Stimulated activated CD4-positive, alpha-beta T cell treated with anti-CD3 and anti-CD28 coated beads, TNF-alpha, amount 100 ng/mL, for 4 hours (primary cell): Measurements from ENCODE around the gene MTHFD1L.
"Not testable (repeated sequence)": the region's sequence is repeated elsewhere in the genome, so short reads cannot be mapped to it uniquely, and the experiment has no call there.

Experiments
- DNase-seq, 3 experiments: peaks; one replicate each; pipeline ENCODE4 v3.0.0-alpha.2; 2020; ENCODE audit warnings: low read depth in 3 of 3

MTHFD1L gene

GRCh38 chr6:151095538-151096254 lies 230.2 kb downstream of the MTHFD1L start:
- DNase-seq, result no peak

DNA sequence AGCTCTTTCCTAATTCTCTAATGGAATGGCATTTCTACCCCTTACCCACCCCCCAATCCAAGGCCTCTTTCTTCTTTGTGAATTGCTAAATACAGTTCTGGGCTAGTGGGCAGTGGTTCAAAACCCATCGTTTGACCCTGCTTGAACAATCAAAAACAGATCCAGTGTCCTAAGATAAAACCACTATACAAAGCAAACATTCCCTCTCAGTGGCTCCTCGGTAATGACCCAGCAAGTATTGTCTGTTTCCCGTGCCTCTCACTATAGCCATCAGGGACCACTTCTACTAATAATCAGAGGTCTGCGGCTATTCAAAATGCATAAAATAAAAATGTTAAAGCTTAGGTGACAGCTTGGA lies 230.7 kb downstream of the MTHFD1L start:
- no peak for DNase-seq

- no peak for DNase-seq
These were observed 231.4 kb downstream of the MTHFD1L start for GRCh38 chr6:151096691-151097606.

DNA sequence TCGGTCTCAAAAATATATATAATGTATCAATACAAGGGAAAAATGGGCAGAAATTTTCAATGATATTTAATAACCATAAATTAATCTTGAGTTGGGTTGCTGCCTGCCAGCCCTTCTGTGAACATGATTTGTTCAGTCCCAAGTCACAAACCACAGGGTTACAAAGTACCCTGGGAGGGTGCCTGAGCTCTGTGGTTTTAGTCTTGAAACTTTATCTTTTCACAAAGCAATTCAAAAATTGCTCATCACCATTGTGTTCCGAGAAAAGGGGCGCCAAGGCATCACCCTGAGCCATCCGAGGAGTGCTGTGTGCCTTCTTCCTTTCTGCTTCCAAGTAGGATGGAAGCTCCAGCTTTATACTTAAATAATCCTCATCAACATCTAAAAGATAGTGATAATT lies 232.7 kb downstream of the MTHFD1L start:
- no peak for DNase-seq

GRCh38 chr6:151100326-151100725 lies 234.8 kb downstream of the MTHFD1L start:
- no peak for DNase-seq

DNA sequence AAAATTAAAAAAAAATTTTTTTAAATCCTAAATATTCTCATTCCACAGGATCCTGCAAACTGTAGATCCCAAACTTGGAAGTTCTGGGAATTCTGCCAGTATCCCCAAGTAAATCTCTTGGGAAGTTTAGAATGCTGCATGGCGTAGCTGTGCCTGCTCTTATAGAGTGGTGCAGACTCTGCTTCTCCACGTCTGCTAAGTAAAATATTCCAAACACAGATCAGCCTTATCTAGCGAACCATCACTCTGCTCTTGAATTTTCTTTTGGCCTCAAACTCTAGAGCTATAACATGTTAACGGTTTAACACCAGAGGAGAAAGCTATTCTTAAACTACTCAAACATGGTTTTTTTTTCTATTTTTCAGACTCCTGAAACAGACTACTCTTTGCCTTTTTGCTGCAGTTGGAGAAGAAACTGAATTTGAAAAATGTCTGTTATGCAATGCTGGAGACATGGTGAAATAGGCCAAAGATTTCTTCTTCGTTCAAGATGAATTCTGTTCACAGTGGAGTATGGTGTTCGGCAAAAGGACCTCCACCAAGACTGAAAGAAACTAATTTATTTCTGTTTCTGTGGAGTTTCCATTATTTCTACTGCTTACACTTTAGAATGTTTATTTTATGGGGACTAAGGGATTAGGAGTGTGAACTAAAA lies 235.8 kb downstream of the MTHFD1L start:
- no peak for DNase-seq

- no peak for DNase-seq
These were observed 236.6 kb downstream of the MTHFD1L start for GRCh38 chr6:151101816-151102694.

DNA sequence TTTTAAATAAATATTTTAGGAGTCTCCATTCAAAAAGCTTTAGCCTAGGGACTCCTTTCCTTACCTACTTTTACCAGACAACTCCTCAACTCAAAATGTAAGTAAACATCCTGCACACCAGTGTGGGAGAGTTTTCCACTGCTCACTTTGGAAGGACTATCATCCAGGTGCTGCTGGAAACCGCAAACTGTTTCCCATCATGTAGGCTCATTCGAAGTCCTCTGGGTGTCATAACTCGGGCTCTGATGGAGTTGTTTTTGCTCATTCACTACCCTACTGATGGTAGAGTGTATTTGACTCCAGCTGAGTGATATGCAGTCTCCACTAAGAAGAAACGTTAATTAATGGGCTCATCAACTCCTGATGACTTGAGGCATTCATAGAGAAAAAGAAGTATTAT lies 237.8 kb downstream of the MTHFD1L start:
- no peak for DNase-seq

- DNase-seq, result no peak
These were observed 242.5 kb downstream of the MTHFD1L start for GRCh38 chr6:151107897-151108427.

DNA sequence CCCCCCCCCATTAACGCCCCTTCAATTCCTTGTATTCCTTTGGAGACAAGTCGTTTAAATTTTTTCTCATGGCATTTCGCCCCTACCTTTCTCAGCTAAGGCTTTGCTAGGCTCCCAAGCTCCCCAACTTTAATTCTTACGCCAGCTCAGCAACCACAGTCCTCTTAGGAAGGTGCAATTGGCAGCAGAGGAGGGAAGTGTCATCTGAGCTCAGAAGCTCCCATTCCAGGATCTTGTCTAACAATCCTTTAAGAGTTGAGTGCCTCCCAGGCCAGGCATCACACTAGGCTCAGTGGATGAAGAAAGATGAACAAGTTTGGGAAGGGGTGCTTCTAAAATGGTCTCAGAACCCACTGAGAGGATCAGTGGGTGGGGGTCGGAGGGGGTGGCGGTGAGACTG lies 243.0 kb downstream of the MTHFD1L start:
- DNase-seq, result no peak

DNA sequence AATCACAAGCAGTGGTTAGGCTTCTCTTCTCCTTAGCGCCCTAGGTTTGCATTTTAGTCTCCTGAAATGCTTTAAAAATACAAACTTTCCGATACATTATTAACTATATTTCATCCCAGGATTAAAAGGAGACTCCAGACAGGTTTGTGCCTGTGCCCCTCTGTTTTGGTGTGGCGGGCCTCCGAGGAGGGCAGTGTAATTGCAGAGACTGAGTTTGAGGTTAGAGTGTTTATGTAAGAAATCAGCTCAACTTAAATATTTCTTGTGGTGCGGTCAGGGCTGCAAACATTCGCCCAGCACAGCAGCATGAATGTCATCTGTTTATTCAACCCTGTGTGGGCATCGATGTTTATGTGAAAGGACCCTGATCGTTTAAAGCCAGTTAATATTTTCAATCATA lies 243.9 kb downstream of the MTHFD1L start:
- DNase-seq, result no peak

DNA sequence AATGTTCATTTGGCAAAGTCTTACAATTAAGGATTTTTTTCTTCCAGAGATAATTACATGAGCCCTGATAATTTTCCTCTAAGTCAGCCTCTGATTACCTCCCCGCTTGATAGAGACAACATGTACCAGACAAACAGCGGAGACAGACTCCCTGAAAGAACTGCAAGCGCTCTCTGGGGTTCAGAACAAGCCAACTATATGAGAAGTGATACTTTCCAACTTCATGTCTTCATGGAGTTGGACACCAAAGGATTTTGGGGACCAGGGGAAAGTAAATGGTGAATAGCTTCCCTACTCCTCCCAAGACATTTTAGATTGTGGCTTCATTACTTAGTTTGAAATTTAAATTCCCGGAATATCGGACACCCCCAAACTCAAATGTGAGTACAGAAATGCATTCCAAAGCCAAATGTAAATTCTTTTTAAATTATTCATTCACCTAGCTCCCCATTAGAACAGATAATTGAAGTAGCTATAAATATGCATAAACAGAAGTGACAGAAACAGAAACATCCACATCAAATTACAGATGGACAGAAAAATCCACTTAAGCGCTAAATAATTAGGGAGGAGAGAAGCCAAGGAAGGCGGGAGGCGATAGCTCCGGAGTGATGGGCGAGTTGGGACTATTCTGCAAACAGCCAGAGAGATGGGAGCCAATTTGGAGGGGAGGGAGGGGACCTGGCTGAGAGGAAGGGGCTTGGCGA lies 244.5 kb downstream of the MTHFD1L start:
- DNase-seq, result no peak

GRCh38 chr6:151110576-151110905 lies 245.0 kb downstream of the MTHFD1L start:
- no peak for DNase-seq

DNA sequence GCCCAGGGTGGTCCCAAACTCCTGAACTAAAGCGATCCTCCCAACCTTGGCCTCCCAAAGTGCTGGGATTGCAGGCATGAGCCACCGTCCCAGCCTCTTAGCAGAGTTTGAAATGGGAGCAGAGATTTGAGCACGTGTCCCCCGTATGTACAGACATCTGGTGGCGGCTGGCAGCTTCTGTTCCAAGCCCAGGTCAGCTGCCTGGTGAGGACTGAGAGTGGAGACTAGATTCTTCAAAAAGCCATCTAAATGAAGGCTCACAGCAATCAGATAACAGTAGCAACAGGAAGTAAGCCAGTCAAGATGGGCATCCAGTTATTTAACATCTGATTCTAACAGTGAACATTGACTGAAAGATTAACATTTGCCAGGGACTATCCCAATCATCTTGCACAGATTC lies 246.2 kb downstream of the MTHFD1L start:
- no peak for DNase-seq

GRCh38 chr6:151112130-151112529 lies 246.6 kb downstream of the MTHFD1L start:
- DNase-seq, result no peak

- DNase-seq, result not testable (repeated sequence)
These were observed 247.4 kb downstream of the MTHFD1L start for GRCh38 chr6:151112884-151113283.

GRCh38 chr6:151113641-151114040 lies 248.1 kb downstream of the MTHFD1L start:
- DNase-seq, result no peak

DNA sequence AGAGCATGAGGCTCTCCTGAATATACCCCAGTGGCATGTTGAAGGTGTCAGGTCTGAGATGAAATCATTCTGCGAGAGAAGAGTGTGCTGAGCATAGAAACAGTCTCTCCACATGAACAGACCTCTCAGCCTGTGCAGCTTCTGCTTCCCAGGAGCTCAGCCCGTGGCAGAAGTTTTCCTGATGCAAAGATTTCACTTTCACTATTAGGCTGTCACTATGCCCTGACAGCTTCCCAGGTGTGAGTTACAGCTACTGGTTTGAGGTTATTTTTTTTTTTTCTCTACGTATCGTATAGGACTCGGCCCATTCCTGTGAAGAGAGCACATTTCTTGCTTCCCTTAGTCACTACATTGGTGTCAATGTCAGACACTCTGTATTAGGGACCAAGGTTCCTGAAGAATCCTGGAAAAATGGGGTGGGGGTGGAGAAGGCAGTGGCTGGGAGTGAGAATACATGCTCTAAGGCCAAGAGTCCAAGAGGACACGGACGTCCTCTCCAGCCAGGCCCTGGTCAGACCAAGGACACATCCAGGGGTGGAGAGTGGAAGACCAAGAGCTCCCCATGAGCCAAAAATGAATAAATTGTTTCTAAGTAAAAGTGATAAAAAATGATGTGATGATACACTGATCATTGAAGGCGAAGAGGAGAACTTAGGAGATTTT lies 253.1 kb downstream of the MTHFD1L start:
- no peak for DNase-seq

DNA sequence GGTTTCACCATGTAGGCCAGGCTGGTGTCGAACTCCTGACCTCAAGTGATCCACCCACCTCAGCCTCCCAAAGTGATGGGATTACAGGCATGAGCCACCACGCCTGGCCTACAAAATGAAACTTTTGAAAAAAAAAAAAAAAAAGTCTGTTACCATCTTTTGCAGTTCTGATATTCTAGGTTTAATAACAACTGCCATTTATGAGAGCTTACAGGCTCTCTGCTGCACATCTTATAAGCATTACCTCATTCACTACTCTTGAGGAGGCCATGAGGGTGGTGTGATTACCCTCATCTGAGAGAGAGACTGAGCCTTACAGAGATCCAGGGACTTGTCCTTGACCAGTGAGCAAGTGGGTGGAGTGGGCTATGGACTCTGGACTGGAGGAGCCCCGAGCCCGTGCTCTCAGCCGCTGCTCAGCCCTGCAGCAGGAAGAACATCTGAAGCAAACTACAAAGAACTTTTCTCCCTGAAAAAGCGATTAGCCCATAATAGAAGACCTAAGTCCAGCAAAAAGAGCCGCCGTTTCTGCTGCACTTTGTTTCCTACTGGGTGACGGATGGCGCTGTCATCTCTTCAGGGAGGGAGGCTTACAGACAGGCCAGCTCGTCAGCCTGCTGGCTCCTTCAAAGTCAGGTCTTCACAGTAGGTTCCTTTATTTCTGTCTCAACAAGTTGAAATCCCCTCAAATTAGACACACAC lies 254.5 kb downstream of the MTHFD1L start:
- DNase-seq, result no peak

- DNase-seq, result no peak
These were observed 256.4 kb downstream of the MTHFD1L start for GRCh38 chr6:151121900-151122299.
